ENCODE measurements around the gene FERMT2. TPM values are rescaled to one million over a fixed set of nuclear protein-coding genes. Genes with fewer than 3 reads are reported as not detected.

FERMT2 gene
- total and polyA plus RNA-seq, 2 donors (not counting 1 experiment from before 2014, with no cell fraction given) = 0.05 TPM; not detected in 1

- peaks cover 2% of the 10 kb centered on the region for H3K4me1 Mint-ChIP-seq
- H3K4me2 ChIP-seq (replicated peaks; ENCODE audit: low read depth, low read length, poor library complexity, severe bottlenecking) = no peak overlapping the region
- no peak overlapping the region for H3K9ac ChIP-seq (ENCODE audit: low read length)
- no peaks in the 10 kb centered on the region for H3K9me3 Mint-ChIP-seq (ENCODE audit: insufficient read depth)
- peaks cover 9% of the 10 kb centered on the region for H3K27me3 Mint-ChIP-seq
- ChIA-PET CTCF (no interaction called here), POLR2A (interaction anchor here (0.7 kb wide), 1 partner anchor 14 kb away, joined by 3 read pairs; no protein-coding TSS in a partner anchor)
- no peaks in the 10 kb centered on the region for H3K79me2 ChIP-seq (ENCODE audit: control insufficient read depth, insufficient read depth, low read length)
- H3K27ac ChIP-seq (ENCODE audit: low read length in 2 of 2) = no peak overlapping the region
- ATAC-seq (ENCODE audit: low read depth) = no peak
- no peaks in the 10 kb centered on the region for H3K36me3 ChIP-seq (replicated peaks in 1 of 2; ENCODE audit: control extremely low read depth in 1 of 2, control insufficient read depth in 1 of 2, extremely low read depth in 1 of 2, insufficient read depth in 2 of 2, low read length in 1 of 2)
- intact Hi-C loops (cut with micrococcal nuclease) = no loop called here
- H3K9me3 ChIP-seq (ENCODE audit: control extremely low read depth in 1 of 3, control insufficient read depth in 2 of 3, insufficient read depth in 1 of 3, low read length in 2 of 3) = no peaks in the 10 kb centered on the region
- H3K4me3 ChIP-seq (ENCODE audit: control extremely low read depth in 1 of 5, extremely low read depth in 1 of 5, insufficient read depth in 1 of 5, low read depth in 2 of 5, low read length in 4 of 5) = no peak overlapping the region
- no peaks in the 10 kb centered on the region for H3K4me1 ChIP-seq (ENCODE audit: control insufficient read depth in 2 of 2, insufficient read depth in 2 of 2, low read length in 2 of 2)
- 38% methylated on average over 2 of the region's 5 CpGs for WGBS (ENCODE audit: insufficient coverage)
- H3K4me3 Mint-ChIP-seq = no peak overlapping the region
- no peaks in the 10 kb centered on the region for H3K27me3 ChIP-seq (replicated peaks in 1 of 4; ENCODE audit: control extremely low read depth in 1 of 4, control insufficient read depth in 3 of 4, insufficient read depth in 4 of 4, low read length in 3 of 4)
- DNase-seq = no peak
- no peaks in the 10 kb centered on the region for H4K20me1 ChIP-seq (ENCODE audit: control insufficient read depth, insufficient read depth, low read length, poor library complexity, severe bottlenecking)
- no peak overlapping the region for H3K27ac Mint-ChIP-seq
- H2AFZ ChIP-seq (ENCODE audit: insufficient read depth, low read depth, low read length, poor library complexity, severe bottlenecking) = no peak overlapping the region
- TF ChIP-seq CTCF (IDR thresholded peaks at IDR 0.05) (no peak), EZH2 (IDR thresholded peaks at IDR 0.05; ENCODE audit: borderline replicate concordance, insufficient read depth, low read depth, low read length, poor library complexity, severe bottlenecking) (no peak)
These were observed 104.3 kb downstream of the FERMT2 start for GRCh38 chr14:52846591-52846990.

GRCh38 chr14:52845081-52845480, 105.8 kb downstream of the FERMT2 start:
- CTCF ChIA-PET = no interaction called here
- DNase-seq (no peak), ATAC-seq (ENCODE audit: low read depth) (no peak)
- Histone ChIP-seq H3K4me3 (ENCODE audit: control extremely low read depth in 1 of 5, extremely low read depth in 1 of 5, insufficient read depth in 1 of 5, low read depth in 2 of 5, low read length in 4 of 5) (no peak overlapping the region), H3K9me3 (ENCODE audit: control extremely low read depth in 1 of 3, control insufficient read depth in 2 of 3, insufficient read depth in 1 of 3, low read length in 2 of 3) (no peaks in the 10 kb centered on the region), H3K4me2 (replicated peaks; ENCODE audit: low read depth, low read length, poor library complexity, severe bottlenecking) (no peak overlapping the region), H3K36me3 (replicated peaks in 1 of 2; ENCODE audit: control extremely low read depth in 1 of 2, control insufficient read depth in 1 of 2, extremely low read depth in 1 of 2, insufficient read depth in 2 of 2, low read length in 1 of 2) (no peaks in the 10 kb centered on the region), H3K27me3 (replicated peaks in 1 of 4; ENCODE audit: control extremely low read depth in 1 of 4, control insufficient read depth in 3 of 4, insufficient read depth in 4 of 4, low read length in 3 of 4) (no peaks in the 10 kb centered on the region), H4K20me1 (ENCODE audit: control insufficient read depth, insufficient read depth, low read length, poor library complexity, severe bottlenecking) (no peaks in the 10 kb centered on the region), H3K27ac (ENCODE audit: low read length in 2 of 2) (no peak overlapping the region), H3K4me1 (ENCODE audit: control insufficient read depth in 2 of 2, insufficient read depth in 2 of 2, low read length in 2 of 2) (no peaks in the 10 kb centered on the region), H3K9ac (ENCODE audit: low read length) (no peak overlapping the region), H3K79me2 (ENCODE audit: control insufficient read depth, insufficient read depth, low read length) (no peaks in the 10 kb centered on the region), H2AFZ (ENCODE audit: insufficient read depth, low read depth, low read length, poor library complexity, severe bottlenecking) (no peak overlapping the region)
- POLR2A ChIA-PET = no interaction called here
- TF ChIP-seq CTCF (IDR thresholded peaks at IDR 0.05) = no peak
- no peak for TF ChIP-seq EZH2 (IDR thresholded peaks at IDR 0.05; ENCODE audit: borderline replicate concordance, insufficient read depth, low read depth, low read length, poor library complexity, severe bottlenecking)
- WGBS (ENCODE audit: insufficient coverage) = 94% methylated on average over 3 of the region's 5 CpGs
- Mint-ChIP-seq H3K27ac (no peak overlapping the region), H3K4me1 (peaks cover 2% of the 10 kb centered on the region), H3K9me3 (ENCODE audit: insufficient read depth) (no peaks in the 10 kb centered on the region), H3K4me3 (no peak overlapping the region), H3K27me3 (no peaks in the 10 kb centered on the region)
- intact Hi-C loops (cut with micrococcal nuclease) = no loop called here

All from B cell (primary cell).